ENCODE data around the gene CENPC.
"Not testable (repeated sequence)": the region's sequence is repeated elsewhere in the genome, so short reads cannot be mapped to it uniquely, and the experiment has no call there.

CENPC gene, protein sequence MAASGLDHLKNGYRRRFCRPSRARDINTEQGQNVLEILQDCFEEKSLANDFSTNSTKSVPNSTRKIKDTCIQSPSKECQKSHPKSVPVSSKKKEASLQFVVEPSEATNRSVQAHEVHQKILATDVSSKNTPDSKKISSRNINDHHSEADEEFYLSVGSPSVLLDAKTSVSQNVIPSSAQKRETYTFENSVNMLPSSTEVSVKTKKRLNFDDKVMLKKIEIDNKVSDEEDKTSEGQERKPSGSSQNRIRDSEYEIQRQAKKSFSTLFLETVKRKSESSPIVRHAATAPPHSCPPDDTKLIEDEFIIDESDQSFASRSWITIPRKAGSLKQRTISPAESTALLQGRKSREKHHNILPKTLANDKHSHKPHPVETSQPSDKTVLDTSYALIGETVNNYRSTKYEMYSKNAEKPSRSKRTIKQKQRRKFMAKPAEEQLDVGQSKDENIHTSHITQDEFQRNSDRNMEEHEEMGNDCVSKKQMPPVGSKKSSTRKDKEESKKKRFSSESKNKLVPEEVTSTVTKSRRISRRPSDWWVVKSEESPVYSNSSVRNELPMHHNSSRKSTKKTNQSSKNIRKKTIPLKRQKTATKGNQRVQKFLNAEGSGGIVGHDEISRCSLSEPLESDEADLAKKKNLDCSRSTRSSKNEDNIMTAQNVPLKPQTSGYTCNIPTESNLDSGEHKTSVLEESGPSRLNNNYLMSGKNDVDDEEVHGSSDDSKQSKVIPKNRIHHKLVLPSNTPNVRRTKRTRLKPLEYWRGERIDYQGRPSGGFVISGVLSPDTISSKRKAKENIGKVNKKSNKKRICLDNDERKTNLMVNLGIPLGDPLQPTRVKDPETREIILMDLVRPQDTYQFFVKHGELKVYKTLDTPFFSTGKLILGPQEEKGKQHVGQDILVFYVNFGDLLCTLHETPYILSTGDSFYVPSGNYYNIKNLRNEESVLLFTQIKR

DNA sequence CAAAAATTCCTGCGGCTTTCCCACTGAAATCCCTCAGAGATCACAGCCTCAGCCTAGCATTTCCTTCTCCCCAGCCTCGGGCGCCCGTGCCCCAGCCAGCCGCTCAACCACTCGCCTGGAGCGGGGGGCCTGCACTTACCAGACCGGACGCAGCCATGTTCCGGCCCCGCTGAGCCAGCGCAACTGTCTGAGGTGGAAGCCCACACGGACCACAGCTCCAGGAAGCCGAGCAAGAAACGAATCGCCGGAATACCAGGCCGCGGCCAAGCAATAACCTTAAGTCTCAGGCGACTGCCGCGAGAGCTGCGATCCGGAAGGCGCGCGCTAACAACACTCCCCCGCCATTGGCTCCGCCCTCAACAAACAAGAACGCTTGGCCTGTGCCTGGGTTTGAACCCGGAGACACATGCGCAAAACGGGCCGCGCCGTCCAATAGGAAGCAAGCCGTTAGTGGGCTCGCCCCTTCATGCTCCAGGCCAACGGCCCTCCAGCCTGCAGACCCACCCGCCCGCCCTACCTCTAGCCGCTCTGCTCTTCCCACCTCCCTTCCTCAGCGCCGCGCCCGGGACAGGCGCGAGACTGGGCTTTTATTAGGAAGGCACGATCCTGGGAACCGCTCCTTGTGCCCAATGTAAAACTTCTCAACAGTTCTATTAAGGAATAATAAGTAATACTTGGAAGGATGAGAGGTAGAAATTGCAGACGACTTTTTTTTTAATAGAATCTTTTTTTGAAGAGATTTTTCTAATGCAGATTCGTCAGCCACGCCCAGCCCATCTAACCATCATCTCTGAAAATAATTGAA lies at the start of gene CENPC:
Gene CENPC (minus strand): TSS at position 305 of the 805 bp plus-strand sequence. CDS start 148 bp downstream, at position 157.
- peak; percentile 97 for DNase-seq

DNA sequence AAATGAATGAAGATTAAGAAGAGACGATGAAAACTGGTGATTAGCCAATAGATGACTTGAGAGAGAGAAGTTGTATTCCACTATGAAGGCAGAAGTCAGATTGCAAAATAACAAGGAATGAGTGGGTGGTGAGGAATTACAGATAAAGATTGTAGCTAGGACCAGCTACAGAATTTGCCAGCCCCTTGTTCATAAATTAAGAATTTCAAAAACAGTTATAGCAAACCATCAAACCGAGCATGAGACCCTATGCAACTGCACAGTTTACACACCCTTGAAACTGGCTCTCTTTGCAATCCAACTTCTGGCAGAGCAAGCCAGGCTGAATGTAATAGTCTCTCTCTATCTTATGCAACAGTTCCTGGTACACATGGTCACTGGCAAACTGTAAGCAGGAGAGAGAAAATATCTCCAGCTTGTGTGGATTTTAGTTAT lies 48.5 kb upstream of the CENPC start:
- DNase-seq, result no peak

DNA sequence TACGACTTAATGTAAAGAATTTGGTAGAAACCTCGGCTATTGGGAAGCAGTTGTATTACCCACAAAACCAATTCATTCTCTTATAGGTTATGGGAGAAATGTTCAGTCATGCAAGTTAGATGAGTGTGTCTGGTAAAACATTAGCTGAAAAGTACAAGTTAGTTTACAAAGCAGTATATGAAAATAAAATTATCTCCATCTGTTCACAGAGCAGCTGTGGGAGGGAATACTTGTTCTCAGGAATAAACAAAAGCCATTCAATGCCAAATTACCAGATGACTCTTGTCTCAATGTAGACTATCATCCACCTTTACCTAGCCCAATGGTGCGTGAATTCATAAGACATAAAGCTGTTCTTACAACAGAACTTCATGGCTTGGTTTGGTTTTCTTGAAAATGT lies 41.9 kb upstream of the CENPC start:
- no peak for DNase-seq

DNA sequence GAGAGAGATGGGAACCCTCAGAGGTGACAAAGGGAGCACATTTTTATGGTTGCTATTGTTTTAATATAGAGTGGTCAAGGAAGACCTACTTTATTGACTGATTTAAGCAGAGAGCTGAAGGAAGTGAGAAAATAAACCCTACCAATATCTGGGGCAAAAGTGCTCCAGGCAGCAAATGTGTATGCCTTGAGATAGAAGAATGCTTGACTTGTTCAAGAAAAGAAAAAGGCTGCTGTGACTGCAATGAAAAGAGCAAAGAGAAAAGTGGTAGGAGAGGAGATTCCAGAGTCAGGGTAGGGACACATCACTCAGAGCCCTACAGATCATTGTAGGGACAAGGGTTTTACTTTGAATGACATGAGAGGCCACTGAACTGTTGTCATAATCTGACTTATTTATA lies 39.2 kb upstream of the CENPC start:
- DNase-seq, result no peak

DNA sequence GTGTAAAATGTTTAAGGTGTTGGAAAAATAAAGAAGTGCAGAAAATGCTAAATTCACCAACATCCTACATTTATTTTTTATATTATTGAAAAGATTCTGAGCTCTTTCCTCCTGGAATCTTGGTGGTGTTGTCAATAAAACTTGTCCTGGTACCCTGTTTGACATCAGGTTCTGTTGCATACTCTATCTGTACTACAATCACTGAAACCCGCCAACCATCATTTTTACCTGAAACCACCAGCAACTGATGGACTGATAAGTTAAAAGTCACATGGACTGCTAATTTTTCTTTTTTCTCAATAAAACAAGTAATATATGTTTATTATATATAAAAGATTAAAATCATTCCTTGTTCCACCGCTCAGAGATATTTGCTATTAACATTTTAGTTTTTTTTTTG lies 36.6 kb upstream of the CENPC start:
- DNase-seq, result no peak

DNA sequence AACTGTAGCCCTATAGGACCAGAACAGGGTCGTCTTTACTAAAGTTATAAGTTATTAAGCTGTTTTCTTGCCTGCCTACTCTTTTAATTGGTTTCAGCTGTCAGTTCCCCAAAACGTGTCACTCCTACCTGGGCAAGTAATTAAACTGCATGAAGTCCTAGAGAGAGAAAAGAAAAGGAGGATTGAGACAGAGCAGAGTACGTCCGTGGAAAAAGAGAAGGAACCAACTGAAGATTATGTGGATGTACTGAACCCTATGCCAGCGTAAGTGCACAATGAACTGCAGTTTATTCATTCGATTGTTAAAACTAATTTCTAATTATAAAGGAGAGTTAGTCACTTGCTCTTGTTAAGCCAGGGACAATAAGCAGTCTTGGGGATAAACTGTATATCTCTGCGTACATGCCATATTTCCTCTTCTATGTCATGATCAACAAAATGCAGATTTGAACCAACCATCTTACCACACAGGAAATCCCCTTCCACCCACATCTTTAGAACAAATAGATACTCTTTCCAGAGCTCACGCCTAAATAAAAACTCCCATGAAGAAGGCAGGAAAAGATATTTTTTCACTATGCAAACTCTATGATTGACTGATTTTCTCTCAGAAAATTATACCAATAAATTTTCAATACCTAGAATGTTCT lies 36.0 kb upstream of the CENPC start:
- DNase-seq, result no peak

DNA sequence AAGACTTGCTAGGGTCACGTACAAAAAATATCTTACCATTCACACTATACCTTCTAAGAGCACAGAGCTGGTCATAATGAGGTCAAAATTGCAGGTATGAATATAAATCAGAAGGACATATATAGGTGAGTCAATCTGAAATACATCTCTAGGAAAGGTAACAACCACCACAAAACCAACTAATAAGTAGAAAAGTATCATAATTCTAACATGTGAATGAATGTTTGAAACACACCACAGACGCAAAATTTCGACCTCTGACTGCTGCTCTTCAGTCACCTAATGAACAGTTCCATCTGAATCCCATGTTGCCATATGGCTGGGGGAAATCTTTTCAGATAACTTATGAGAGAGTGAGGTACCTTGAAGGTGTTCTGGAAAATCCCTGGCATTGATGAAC lies 35.3 kb upstream of the CENPC start:
- DNase-seq, result no peak

DNA sequence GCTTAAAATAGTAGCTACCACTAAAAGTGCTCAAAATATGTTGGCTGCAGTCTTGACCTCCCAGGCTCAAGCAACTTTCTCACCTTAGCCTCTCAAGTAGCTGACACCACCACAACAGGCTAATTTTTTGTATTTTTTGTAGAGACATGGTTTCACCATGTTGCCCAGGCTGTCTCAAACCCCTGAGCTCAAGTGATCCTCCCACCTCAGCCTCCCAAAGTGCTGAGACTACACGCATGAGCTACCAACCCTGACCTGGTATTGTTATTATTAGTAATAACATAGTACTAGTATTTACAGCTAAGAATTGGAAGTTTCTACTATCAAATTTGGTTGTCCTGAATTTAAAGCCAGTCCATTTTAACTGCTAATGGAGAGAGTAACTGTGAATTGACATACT lies 31.2 kb upstream of the CENPC start:
- DNase-seq, result no peak

DNA sequence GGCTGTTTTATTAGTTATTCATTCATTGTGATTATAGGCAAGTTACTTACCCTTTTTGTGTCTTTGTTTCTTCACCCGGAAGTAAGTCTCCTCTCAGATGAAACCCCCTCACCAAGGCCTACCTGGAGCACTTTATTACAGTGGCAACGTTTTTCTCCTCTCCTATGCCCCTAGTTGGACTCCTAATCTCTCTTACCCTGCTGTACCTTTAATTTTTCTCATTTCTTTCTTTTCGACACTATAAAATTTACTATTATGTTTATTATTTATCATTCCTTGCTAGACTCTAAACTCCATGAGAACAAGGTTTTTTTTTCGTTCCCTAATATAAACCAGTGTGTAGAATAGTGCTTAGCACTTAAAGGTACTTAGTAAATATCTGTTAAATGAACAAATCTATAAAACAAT lies 30.8 kb upstream of the CENPC start:
- DNase-seq, result no peak

DNA sequence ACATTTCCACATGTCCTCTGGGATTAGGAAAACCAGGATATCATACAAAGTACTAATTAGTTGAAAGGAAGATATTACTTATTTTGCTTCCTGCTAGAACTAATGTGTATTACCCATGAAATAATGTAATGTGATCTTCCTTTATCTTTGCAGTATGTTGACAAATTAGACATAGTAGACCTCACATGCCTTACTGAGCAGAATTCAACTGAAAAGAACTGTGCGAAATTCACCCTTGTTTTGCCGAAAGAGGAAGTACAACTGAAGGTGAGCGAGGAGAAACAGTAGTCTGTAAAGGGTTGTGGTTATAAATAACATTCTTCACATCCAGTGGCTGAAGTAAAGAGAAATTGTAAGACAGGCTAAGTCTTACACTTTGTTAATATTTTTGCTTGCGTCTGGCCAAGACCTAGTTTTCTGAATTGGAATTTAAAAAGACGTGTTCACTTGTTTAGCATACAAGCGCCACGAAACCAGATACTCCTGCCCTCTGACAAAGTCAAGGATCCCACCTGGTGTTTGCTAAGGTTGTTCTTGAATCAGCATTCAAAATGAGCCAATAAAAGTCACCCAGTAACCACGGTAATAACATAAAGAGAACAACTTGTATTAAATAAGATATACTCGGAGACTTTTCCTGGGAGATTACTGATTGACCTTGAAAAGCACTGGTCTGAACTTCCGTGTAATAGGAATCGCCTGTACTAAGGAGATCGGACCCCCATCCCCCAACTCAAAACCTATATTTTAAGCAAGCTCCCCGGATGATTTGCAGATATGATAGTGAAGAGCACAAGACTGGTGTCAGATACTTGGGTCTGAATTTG lies 30.1 kb upstream of the CENPC start:
- no peak for DNase-seq

DNA sequence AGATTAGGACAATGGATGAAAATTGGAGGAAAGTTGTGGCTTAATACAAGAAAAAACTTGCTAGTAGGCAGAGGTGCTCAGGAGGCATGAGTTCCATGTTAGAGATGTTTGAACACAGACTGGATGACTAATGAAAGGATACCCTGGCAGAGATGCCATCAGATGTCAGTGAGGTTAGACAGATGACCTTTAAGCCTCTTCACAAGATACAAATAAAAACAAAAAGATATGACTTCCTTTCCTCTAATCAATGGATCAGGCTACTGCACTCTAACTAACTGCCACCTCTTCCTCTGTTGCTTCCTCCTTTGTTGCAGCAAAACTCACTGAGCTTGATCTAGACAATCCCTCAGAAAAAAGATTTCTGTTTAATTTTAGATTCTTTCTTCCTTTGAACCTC lies 27.9 kb upstream of the CENPC start:
- no peak for DNase-seq

DNA sequence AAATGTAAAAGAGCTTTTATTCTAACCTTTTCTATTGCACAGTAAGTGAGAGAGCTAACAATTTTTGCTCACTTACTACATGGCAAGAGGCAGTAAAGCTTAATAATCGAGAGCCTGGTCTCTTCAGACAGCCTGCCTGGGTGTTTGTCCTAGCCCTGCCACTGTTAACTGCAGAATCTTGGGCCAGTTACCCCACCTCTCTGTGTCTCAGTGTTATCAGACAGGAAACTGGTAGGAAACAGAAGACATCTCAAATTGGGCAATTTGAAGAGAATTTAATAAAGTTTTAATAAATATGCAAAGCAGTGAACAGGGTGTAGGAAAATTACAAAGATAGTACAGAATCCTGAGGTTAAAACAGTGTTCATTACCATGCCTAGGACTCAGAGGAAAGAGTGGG lies 26.7 kb upstream of the CENPC start:
- no peak for DNase-seq

DNA sequence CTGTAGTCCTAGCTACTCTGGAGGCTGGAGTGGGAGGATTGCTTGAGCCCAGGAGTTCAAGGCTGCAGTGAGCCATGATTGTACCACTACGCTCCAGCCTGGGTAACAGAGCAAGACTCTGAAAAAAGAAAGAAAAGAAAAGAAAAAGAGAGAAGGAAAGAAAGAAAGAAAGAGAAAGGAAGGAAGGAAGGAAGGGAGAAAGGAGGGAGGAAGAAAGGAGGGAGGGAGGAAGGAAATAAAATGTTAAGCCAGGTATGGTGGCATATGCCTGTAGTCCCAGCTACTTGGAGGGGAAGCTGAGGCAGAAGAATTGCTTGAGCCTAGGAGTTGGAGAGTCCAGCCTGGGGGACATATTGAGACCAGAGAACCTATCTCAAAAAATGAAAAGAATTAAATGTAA lies 25.2 kb upstream of the CENPC start:
- DNase-seq, result no peak

DNA sequence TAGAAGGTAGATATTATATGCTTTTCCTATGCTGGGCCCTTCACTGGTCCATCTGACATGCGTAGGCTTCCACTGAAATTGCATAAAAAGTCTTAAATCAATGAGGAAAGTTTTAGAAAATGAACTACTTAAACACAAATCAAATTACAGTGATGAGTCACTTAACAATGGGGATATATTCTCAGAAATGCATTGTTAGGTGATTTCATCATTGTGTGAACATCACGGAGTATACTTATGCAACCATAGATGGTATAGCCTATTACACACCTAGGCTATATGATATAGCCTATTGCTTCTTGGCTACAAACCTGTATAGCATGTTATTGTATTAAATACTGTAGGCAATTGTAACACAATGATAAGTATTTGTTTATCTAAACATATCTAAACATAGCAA lies 23.5 kb upstream of the CENPC start:
- no peak for DNase-seq

DNA sequence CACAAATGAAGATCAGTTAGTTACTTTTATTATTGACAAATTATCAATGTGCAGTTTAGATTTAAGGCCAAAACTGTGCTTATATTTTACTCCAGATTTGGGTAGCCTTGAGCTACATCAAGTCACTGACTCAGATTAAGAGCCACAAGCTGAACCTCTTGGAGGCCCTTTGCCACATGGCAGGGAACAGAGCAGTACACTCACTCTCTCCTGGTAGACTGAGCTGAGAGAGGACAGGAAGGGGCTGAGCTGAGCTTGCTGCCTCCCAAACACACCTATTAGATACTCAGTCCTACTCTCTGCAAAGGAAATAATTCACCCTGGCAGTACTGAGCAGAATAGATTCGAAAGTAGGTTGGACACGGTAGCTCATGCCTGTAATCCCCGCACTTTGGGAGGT lies 21.0 kb upstream of the CENPC start:
- no peak for DNase-seq

DNA sequence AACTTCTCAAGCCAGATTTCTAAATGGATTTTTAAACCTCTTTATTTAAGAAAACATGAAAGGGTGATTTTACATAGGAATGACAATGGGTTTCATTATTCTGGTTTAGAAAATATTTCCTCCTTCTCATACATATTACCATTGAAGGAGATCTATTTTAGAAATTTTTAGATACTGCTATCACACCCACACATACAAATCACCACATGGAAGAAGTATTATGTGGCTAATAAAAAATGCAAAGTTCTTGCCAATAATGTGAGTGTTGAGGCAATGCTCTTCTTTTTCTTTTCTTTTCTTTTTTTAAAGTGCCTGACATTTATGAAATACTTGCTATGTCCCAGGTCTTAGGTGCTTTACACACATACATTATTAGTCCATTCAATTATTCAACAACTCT lies 20.0 kb upstream of the CENPC start:
- no peak for DNase-seq

DNA sequence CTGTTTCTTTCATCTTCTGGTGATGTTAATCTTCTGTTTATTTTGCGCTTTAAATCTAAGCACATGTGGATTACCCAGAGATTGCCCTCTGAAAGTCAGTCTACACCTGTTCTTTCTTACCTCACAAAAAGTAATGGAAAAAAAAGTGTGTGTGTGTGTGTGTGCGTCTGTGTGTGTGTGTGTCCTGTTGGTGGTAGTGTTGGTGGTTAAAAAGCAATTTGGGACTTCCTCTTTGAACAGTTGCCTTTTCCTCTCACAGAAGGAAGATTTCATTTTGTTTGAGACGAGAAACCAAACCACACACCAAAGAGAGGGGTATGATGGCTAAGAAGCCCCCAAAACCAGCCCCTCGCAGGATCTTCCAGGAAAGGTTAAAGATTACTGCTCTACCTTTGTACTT lies 13.2 kb upstream of the CENPC start, which contains the start of gene STAP1:
Gene STAP1 (plus strand): TSS at position 235 of the 400 bp plus-strand sequence. CDS start 83 bp downstream, at position 318.
- peak; percentile 14 for DNase-seq

DNA sequence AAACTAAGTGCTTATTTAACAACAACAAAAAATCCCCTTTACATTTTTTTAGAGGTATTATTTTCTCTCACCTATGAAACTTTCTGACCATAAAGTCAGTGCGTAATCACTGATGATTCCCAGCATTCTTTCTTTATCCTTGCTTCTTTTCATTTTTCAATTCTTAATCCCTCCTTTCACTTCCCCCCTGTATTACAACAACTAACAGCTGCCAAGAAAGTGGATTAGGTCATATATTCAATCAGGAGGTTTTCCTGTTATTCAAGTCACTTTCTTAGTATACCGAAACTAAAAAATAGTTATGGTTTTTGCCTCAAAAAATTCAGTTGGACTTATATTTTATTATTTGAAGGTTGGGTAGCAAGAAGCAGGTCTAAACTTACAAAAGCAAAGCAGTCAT lies 11.1 kb upstream of the CENPC start:
- DNase-seq, result no peak

DNA sequence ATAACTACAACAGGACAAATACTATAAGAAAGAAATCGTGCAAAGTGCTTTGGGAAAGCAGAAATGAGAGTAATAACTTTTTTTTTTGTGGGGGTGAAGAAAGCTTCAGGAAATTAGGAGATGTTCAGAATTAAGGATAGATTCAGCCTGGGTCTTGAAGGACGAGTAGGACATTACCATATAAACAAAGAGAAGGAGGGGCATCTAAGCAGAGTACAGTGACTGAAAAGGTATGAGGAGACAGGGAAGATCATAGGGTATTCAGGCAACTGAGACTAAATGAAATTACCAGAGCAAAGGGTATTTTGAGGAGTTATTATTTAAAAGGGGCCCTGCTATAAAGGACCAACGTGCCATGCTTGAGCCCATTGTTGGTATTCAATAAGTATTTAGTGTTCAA lies 10.1 kb upstream of the CENPC start:
- no peak for DNase-seq

DNA sequence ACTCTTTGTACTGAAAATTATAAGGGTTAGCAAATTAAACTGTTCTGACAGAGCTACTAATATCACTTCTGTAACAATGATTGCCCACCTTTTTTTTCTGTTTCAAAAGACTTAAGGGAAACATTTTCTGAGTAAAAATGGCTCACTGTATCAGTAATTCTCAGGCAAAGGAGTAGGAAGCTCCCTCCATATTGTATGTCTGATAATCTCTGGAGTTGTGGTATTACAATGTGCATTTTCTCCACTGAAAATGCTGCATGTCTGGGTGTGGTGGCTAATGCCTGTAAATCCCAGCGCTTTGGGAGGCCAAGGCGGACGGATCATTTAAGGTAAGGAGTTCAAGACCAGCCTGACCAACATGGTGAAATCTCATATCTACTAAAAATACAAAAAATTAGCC lies 8.8 kb upstream of the CENPC start:
- DNase-seq, result no peak

DNA sequence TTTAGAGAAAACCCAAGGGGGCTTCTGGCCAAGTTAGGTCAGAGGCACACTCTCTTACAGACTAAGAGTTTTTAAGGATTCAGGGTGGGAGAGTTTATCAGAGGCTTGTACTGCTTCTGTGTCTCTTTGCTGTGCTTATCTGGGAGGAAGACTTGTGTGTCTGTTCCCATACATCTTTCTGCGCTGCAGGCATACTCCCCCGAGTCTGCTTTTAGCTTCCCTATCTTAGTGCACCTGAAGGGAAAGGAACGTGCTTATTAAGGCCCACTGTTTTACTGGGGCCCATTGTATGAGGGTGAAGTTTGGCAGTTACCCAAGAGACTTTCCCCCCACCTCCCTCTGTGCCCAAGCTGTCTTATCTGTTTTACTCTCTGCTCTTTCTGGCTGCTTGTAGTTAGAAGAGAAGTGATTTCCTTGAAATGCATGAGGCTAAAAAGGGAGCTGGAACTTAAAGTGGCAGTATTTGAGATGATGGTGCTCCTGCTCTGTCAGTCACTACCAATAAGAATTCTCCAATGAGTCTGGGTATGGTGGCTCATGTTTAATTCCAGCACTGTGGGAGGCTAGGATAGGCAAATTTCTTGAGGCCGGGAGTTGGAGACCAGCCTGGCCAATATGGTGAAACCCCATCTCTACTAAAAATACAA lies 7.0 kb upstream of the CENPC start:
- DNase-seq, result not testable (repeated sequence)

All from stimulated activated CD4-positive, alpha-beta T cell treated with anti-CD3 and anti-CD28 coated beads, Interleukin-15, amount 100 ng/mL, for 24 hours (primary cell).